HG02588 (cell line): ENCODE measurements around the gene LCN15.
"Not testable (repeated sequence)": the region's sequence is repeated elsewhere in the genome, so short reads cannot be mapped to it uniquely, and the experiment has no call there.

Experiments
- ATAC-seq: cut with Tn5 transposase; IDR thresholded peaks from one replicate; pipeline ENCODE4 v1.9.1; 2021; ENCODE audit warnings: mild to moderate bottlenecking, moderate library complexity; ENCODE audit not compliant: unreplicated experiment

Gene LCN15

GRCh38 chr9:136775191-136775590 is 10.9 kb upstream of the LCN15 start:
- no peak for ATAC-seq

DNA sequence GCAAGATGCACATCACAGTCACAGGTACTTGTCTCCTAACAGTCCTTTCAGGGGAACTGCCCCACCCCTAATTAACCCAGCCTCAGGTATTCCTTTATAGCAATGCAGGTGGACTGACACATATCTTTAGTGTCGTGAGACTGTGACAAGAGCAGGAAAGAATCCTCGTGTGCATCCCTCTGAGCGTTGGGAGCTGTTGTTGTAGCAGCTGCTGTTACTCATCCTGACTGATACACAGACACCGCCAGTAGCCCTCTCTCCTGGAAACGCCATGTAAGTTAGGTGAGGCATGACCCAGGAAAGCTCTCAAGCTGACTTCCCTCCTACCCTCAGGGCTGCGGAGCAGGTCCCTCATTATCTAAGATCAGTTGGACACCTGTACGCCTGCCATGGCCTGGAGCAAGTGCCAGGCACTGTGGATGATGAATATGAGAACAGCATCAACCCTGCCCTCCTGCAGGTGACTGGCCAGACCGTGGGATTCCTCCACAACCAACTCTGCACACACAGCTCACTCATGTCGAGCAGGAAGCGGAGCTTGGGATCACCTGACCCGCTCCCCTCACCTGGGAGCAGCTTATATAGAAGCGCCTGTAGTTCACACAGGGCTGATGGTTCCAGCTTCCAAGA is 10.2 kb upstream of the LCN15 start:
- no peak for ATAC-seq

- no peak for ATAC-seq
These were observed 9.2 kb upstream of the LCN15 start for GRCh38 chr9:136773386-136774044.

DNA sequence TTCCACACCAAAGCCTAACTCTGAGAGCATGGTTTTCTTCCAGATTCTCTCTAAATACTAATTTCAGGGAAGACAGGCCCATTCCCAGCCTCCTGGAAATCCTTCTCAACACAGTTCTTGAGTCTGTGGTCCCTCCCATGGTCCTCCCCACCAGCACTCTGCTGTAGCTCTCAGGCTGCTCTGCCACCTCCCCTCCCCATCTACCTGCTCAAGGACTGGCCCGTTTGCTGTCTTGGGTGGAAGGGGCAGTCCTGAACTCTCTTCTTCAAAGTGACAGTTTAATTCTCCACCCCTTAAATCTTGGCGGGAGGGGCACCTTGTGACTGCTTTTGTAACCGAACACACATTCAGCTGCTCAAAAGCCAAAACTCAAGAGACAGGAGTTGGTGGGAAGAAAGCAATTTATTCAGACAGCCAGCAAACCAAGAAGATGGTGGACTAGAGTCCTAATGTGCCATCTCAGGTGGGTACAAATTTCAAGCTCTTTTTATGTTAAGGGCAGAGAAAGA is 7.6 kb upstream of the LCN15 start:
- ATAC-seq, result no peak

GRCh38 chr9:136769710-136770191 is 5.4 kb upstream of the LCN15 start:
- ATAC-seq, result no peak

DNA sequence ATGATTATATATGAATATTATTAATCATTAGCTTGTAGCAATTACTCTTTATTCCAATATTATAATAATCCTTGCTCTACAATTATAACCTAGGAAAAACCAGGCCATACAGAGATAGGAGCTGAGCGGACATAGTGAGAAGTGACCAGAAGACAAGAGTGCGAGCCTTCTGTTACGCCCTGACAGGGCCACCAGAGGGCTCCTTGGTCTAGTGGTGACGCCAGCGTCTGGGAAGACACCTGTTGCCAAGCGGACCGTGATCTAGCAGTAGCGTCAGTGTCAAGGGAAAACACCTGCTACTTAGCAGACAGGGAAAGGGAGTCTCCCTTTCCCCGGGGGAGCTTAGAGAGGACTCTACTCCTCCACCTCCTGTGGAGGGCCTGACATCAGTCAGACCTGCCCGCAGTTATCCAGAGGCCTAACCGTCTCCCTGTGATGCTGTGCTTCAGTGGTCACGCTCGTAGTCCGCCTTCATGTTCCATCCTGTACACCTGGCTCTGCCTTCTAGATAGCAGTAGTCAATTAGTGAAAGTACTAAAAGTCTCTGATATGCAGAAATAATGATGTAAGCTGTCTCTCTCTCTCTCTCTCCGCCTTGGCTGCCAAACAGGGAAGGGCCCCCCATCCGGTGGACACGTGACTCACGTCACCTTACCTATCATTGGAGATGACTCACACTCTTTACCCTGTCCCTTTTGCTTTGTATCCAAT is 2.2 kb upstream of the LCN15 start:
- not testable (repeated sequence) for ATAC-seq

DNA sequence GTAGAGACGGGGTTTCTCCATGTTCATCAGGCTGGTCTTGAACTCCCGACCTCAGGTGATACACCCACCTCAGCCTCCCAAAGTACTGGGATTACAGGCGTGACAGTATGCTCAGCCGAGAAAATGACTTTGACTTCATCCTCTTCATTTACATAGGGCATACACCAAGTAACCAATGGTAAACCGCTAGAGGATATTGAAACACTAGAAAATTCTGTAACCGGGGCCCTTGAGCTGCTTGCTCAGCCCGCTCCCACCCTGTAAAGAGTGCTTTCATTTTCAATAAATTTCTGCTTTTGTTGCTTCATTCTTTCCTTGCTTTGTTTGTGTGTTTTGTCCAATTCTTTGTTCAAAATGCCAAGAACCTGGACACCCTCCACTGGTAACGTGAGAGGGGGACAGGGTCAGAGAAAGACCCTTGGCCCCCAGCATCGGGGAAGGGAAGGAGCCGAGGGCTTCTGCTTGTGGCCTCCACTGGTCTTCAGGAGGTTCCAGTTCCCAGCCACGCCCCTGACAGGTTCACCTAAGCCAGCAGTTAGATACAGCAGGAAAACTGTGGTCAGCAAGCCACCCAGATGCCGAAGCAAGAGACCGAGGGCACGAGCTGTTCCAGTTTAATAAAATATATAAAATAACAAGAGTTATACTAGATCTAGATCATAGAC is 1.6 kb upstream of the LCN15 start:
- not testable (repeated sequence) for ATAC-seq

GRCh38 chr9:136765041-136765440 is 723 bp upstream of the LCN15 start:
- ATAC-seq, result no peak

- no peak for ATAC-seq
These were observed 676 bp downstream of the LCN15 start for GRCh38 chr9:136763649-136764035.

DNA sequence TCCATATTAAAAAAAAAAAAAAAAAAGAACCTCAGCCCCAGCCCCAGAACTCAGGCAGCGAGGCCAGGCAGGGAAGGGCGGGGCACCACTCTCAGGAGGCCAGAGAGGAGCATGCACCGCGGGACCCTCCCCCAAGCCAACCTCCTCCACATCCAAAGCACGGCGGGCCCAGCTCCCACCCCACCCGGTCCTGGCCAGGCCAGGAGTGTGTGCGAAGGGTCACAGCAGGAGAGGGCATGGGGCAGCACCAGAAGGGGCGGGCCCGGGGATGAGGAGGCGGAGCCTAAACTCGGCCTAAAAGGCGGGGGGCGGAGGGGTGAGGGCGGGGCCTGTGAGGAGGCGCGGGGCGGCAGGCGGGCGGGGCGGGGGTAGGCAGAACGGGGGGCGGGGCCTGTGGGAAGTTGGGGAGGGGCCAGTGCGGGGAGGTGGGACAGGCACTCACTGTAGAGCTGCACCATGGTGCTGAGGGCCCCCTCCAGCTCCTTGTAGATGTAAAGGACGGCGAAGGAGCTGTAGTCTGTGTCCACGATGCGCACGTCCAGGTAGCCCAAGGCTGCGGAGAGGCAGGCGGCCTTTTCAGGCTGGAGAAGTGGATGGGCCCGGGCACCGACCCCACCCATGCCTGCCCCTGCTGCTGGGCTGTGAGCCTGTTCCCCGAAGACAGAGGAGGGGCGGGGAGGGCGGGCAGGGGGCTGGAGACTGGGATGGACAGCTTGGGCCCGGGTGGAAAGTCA is 1.2 kb downstream of the LCN15 start:
- no peak for ATAC-seq

- ATAC-seq, result no peak
These were observed 2.1 kb downstream of the LCN15 start for GRCh38 chr9:136762221-136762691.

GRCh38 chr9:136761545-136761981 is 2.8 kb downstream of the LCN15 start:
- ATAC-seq, result no peak

DNA sequence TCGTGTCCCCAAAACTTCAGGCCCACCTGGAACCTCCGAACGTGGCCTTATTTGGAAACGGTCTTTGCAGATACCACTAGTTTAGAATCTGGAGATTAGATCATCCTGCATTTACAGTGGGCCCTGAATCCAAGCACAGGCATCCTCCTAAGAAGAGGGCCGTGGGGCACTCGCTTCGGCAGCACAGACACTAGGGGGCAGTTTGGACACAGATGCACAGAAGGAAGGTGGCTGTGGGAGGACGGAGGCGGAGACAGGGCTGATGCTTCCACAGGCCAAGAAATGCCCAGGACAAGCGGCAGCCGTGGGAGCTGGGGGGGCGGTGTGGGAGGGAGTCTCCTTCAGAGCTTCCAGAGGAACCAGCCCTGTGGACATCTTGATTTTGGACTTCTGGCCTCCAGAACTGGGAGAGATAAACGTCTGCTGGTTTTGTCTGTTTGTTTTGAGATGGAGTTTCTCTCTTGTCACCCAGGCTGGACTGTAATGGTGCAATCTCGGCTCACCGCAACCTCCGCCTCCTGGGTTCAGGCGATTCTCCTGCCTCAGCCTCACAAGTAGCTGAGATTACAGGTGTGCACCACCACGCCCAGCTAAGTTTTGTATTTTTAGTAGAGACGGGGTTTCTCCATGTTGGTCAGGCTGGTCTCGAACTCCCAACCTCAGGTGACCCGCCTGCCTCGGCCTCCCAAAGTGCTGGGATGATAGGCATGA is 3.3 kb downstream of the LCN15 start:
- ATAC-seq, result not testable (repeated sequence)

DNA sequence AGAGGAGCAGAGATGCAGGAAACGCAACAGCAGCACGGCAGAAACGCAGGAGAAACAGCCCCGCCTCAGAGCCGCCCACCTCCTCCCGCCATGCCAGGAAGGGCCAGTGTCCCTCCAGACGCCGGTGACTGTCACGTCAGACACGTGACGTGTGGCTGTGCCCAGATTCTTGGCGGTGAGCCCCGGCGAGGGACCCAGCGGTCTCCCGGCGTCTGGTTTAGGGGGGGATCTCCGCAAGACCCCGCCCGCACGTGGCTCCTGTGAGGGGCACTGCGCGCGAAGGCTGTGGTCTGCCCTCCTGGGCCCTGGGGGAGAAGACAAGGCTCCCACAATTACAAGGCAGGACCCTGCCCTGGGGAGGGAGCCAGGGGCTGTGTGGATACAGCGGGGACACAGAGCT is 3.9 kb downstream of the LCN15 start:
- ATAC-seq, result no peak

DNA sequence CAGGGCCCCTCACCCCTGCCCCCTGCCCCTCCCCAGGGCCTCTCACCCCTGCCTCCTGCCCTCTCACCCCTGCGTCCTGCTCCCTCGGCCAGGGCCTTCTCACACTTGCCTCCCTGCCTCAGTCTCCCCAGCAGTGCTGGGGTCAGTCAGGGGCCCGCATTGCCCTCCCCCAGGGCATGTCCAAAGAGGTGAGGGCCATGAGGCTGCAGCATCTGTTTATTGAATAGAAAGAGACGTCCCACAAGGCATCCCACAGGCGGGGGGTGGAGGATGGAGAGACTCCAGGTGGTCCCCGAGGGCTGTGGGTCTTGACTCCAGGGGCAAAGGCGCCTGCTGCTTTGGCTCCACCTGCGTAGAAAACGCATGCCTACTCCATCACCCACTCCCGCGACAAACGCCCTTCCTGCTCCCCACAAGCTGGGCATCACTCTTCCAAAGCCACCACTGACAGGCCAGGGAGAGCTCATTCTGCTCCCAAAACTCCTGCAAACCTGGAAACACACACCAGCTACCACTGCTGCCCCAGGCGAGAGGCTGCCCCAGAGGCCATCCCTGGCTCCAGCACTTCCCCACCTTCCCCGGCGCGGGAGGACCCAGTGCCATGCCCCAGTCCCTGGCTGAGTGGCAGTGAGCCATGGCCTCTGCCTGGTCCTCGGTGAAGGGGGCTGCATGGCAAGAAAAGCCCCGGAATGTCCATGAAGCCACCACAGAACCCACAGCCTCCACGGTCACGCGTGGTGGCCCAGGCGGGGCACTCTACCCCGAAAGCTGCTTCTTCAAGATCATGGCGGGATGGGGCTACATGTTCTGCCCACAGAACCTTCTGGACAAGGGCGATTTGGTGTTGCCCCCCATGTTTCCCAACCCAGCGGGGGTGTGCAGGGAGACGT is 4.6 kb downstream of the LCN15 start:
- no peak for ATAC-seq

- no peak for ATAC-seq
These were observed 5.3 kb downstream of the LCN15 start for GRCh38 chr9:136759001-136759400.

- ATAC-seq, result no peak
These were observed 6.6 kb downstream of the LCN15 start for GRCh38 chr9:136757751-136758140.

GRCh38 chr9:136757328-136757727 is 7.0 kb downstream of the LCN15 start:
- no peak for ATAC-seq

- ATAC-seq, result no peak
These were observed 7.5 kb downstream of the LCN15 start for GRCh38 chr9:136756836-136757235.
